ENCODE data around the gene PDE1A.

PDE1A gene

DNA sequence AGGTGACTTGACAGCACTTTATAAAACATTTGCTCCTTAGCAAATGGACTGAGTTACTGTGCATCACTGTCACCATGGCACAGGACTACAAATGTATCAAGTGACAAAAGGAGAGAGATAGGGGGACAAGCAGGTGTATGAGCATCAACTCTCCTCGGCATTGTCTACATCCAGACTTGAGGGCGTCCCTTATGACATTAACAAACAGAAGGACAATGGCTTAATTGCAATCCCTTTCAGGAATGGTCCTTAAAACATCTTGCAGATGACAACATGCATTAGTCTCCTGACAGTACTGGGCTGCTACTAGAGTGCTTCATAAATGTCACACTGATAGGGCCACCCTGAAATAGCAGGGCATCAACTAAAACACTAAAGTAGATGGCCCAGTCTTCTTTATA lies 198.8 kb downstream of the PDE1A start:
- no peaks in the 10 kb centered on the region for H3K27me3 ChIP-seq
- H3K27ac ChIP-seq = no peak overlapping the region

GRCh38 chr2:182226807-182227206 lies 200.0 kb downstream of the PDE1A start:
- no peak for TF ChIP-seq Cebpa-rat (IDR thresholded peaks at IDR 0.05)
- no peaks in the 10 kb centered on the region for H4K20me1 ChIP-seq
- no peaks in the 10 kb centered on the region for H3K9me3 ChIP-seq
- H3K27me3 ChIP-seq = no peaks in the 10 kb centered on the region
- no peak overlapping the region for H3K4me3 ChIP-seq
- H3K27ac ChIP-seq = no peak overlapping the region
- H3K4me2 ChIP-seq = no peak overlapping the region
- no peak overlapping the region for H3K9ac ChIP-seq
- 0 out of 2 replicates have a peak, but pooled peaks cover 1% of the 10 kb centered on the region for H3K4me1 ChIP-seq
- no peaks in the 10 kb centered on the region for H3K36me3 ChIP-seq

More for the DNA sequence above, 198.8 kb downstream of the PDE1A start:
- Histone ChIP-seq H3K36me3 (no peaks in the 10 kb centered on the region), H3K4me2 (no peak overlapping the region), H4K20me1 (no peaks in the 10 kb centered on the region), H3K9ac (no peak overlapping the region), H3K4me3 (no peak overlapping the region), H3K9me3 (no peaks in the 10 kb centered on the region), H3K4me1 (0 out of 2 replicates have a peak, but pooled peaks cover 5% of the 10 kb centered on the region)
- TF ChIP-seq Cebpa-rat (IDR thresholded peaks at IDR 0.05) = no peak

- Histone ChIP-seq H3K4me2 (no peak overlapping the region), H3K27me3 (no peaks in the 10 kb centered on the region), H4K20me1 (no peaks in the 10 kb centered on the region), H3K36me3 (no peaks in the 10 kb centered on the region), H3K9me3 (no peaks in the 10 kb centered on the region), H3K27ac (no peak overlapping the region), H3K4me3 (no peak overlapping the region), H3K4me1 (no peaks in the 10 kb centered on the region), H3K9ac (no peak overlapping the region)
- no peak for TF ChIP-seq Cebpa-rat (IDR thresholded peaks at IDR 0.05)
These were observed 202.2 kb downstream of the PDE1A start for GRCh38 chr2:182224669-182225068.

- Histone ChIP-seq H3K4me2 (no peak overlapping the region), H3K9me3 (no peaks in the 10 kb centered on the region), H3K27me3 (no peaks in the 10 kb centered on the region), H3K4me3 (no peak overlapping the region), H3K4me1 (no peaks in the 10 kb centered on the region), H3K9ac (no peak overlapping the region), H3K27ac (no peak overlapping the region), H3K36me3 (no peaks in the 10 kb centered on the region), H4K20me1 (no peaks in the 10 kb centered on the region)
- no peak for TF ChIP-seq Cebpa-rat (IDR thresholded peaks at IDR 0.05)
These were observed 205.8 kb downstream of the PDE1A start for GRCh38 chr2:182220998-182221397.

GRCh38 chr2:182220335-182220734 lies 206.5 kb downstream of the PDE1A start:
- Histone ChIP-seq H3K27me3 (no peaks in the 10 kb centered on the region), H3K4me1 (no peaks in the 10 kb centered on the region), H3K36me3 (no peaks in the 10 kb centered on the region), H3K4me2 (no peak overlapping the region), H4K20me1 (no peaks in the 10 kb centered on the region), H3K9me3 (no peaks in the 10 kb centered on the region), H3K27ac (no peak overlapping the region), H3K9ac (no peak overlapping the region), H3K4me3 (no peak overlapping the region)
- TF ChIP-seq Cebpa-rat (IDR thresholded peaks at IDR 0.05) = no peak

DNA sequence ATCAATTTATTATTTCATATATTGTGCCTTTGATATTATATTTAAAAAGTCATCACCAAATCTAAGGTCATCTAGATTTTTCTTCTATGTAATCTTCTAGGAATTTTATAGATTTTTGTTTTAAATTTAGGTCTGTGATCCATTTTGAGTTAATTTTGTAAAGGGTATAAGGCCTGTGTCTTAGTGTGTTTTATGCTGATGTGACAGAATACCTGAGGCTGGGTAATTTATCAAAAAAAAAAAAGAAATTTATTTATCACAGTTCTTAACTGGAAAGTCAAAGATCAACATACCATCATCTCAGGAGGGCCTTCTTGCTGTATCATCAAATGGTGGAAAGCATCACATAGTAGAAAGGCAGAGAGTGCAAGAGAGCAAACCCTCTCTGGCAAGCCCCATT lies 216.2 kb downstream of the PDE1A start:
- H3K4me2 ChIP-seq = no peak overlapping the region
- TF ChIP-seq Cebpa-rat (IDR thresholded peaks at IDR 0.05) = no peak
- no peaks in the 10 kb centered on the region for H4K20me1 ChIP-seq
- no peak overlapping the region for H3K4me3 ChIP-seq
- H3K4me1 ChIP-seq = no peaks in the 10 kb centered on the region
- H3K27me3 ChIP-seq = no peaks in the 10 kb centered on the region
- H3K36me3 ChIP-seq = no peaks in the 10 kb centered on the region
- H3K27ac ChIP-seq = no peak overlapping the region
- H3K9me3 ChIP-seq = no peaks in the 10 kb centered on the region; the same call in 1 of the 2 replicates
- no peak overlapping the region for H3K9ac ChIP-seq

- Histone ChIP-seq H4K20me1 (no peaks in the 10 kb centered on the region), H3K4me2 (no peak overlapping the region), H3K4me3 (no peak overlapping the region), H3K9me3 (no peaks in the 10 kb centered on the region; the same call in 1 of the 2 replicates), H3K27ac (no peak overlapping the region), H3K27me3 (no peaks in the 10 kb centered on the region), H3K36me3 (no peaks in the 10 kb centered on the region), H3K4me1 (no peaks in the 10 kb centered on the region), H3K9ac (no peak overlapping the region)
- no peak for TF ChIP-seq Cebpa-rat (IDR thresholded peaks at IDR 0.05)
These were observed 218.4 kb downstream of the PDE1A start for GRCh38 chr2:182208421-182208820.

DNA sequence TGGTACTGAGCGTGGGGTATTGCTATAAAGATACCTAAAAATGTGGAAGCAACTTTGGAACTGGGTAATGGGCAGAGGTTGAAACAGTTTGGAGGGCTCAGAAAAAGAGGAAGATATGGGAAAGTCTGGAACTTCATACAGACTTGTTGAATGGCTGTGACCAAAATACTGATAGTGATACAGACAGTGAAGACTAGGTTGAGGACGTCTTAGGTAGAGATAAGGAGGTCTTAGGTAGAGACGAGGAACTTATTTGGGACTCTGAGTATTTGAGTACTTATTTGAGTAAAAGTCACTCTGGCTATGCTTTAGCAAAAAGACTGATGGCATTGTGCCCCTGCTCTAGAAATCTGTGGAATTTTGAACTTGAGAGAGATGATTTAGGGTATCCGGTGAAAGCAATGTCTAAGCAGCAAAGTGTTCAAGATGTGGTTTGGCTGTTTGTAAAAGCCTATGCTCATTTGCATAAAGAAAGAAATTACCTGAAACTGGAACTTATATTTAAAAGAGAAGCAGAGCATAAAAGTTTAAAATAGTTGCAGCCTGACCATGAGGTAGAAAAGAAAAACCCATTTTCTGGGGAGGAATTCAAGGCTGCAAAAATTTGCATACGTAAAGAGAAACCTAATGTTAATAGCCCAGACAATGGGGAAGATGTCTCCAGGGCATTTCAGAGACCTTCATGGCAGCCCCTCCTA lies 219.6 kb downstream of the PDE1A start:
- Histone ChIP-seq H3K27ac (no peak overlapping the region), H3K9ac (no peak overlapping the region), H3K4me1 (no peaks in the 10 kb centered on the region), H4K20me1 (no peaks in the 10 kb centered on the region), H3K4me3 (no peak overlapping the region), H3K9me3 (no peaks in the 10 kb centered on the region; the same call in 1 of the 2 replicates), H3K4me2 (no peak overlapping the region), H3K27me3 (no peaks in the 10 kb centered on the region), H3K36me3 (no peaks in the 10 kb centered on the region)
- no peak for TF ChIP-seq Cebpa-rat (IDR thresholded peaks at IDR 0.05)

DNA sequence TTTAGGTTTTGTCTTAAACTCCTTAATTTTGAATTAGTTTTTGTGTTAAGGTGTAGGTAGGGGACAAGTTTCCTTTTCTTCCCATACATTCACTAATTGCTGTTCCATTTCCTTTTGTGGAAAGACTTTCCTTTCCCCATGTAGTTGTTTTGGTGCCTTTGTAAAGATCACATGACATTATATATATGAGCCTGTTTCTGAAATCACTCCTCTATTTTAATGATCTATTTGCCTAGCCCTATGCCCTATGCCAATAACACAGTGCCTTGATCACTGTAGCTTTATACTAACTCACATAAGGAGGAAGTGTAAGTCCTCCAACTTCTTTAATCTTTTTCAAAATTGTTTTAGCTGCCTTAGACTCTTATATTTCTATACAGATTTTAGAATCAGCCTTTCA lies 229.3 kb downstream of the PDE1A start:
- H3K9me3 ChIP-seq = no peaks in the 10 kb centered on the region
- H3K27me3 ChIP-seq = no peaks in the 10 kb centered on the region
- H4K20me1 ChIP-seq = no peaks in the 10 kb centered on the region
- H3K4me3 ChIP-seq = no peak overlapping the region
- H3K4me2 ChIP-seq = no peak overlapping the region
- H3K27ac ChIP-seq = no peak overlapping the region
- no peaks in the 10 kb centered on the region for H3K36me3 ChIP-seq
- no peak overlapping the region for H3K9ac ChIP-seq
- TF ChIP-seq Cebpa-rat (IDR thresholded peaks at IDR 0.05) = no peak
- no peaks in the 10 kb centered on the region for H3K4me1 ChIP-seq

GRCh38 chr2:182193291-182193690 lies 233.5 kb downstream of the PDE1A start:
- no peaks in the 10 kb centered on the region for H3K9me3 ChIP-seq
- no peaks in the 10 kb centered on the region for H3K4me1 ChIP-seq
- H3K27ac ChIP-seq = no peak overlapping the region
- no peaks in the 10 kb centered on the region for H3K36me3 ChIP-seq
- H3K9ac ChIP-seq = no peak overlapping the region
- H3K27me3 ChIP-seq = no peaks in the 10 kb centered on the region
- H3K4me3 ChIP-seq = no peak overlapping the region
- no peaks in the 10 kb centered on the region for H4K20me1 ChIP-seq
- TF ChIP-seq Cebpa-rat (IDR thresholded peaks at IDR 0.05) = no peak
- H3K4me2 ChIP-seq = no peak overlapping the region

- H3K9me3 ChIP-seq = no peaks in the 10 kb centered on the region
These were observed 235.8 kb downstream of the PDE1A start for GRCh38 chr2:182191061-182191460.

More at GRCh38 chr2:182191061-182191460, 235.8 kb downstream of the PDE1A start:
- H4K20me1 ChIP-seq = no peaks in the 10 kb centered on the region
- H3K27ac ChIP-seq = no peak overlapping the region
- no peaks in the 10 kb centered on the region for H3K27me3 ChIP-seq
- no peak for TF ChIP-seq Cebpa-rat (IDR thresholded peaks at IDR 0.05)
- H3K4me3 ChIP-seq = no peak overlapping the region
- H3K36me3 ChIP-seq = no peaks in the 10 kb centered on the region
- H3K9ac ChIP-seq = no peak overlapping the region
- no peak overlapping the region for H3K4me2 ChIP-seq
- no peaks in the 10 kb centered on the region for H3K4me1 ChIP-seq

Measured in BLaER1 (cell line).